Keratinocyte (primary cell): Measurements from ENCODE around the gene SEMA3D.

Experiments
- CTCF ChIP-seq, 3 experiments: IDR thresholded peaks in 1 of 3; conservative IDR thresholded peaks in 1 of 3; optimal IDR thresholded peaks in 1 of 3; 2 replicates in 2 of 3; 3 replicates in 1 of 3; pipeline versions ENCODE3 to v1.5.1; 2011; ENCODE audit warnings: low read length in 3 of 3, mild to moderate bottlenecking in 3 of 3, moderate library complexity in 2 of 3, control low read depth in 1 of 3, inconsistent platforms in 1 of 3; ENCODE audit not compliant: insufficient read depth in 2 of 3; ENCODE audit errors: extremely low read depth in 1 of 3
- EZH2 ChIP-seq: IDR thresholded peaks from one replicate; pipeline ENCODE4 v1.6.1; 2012; ENCODE audit warnings: inconsistent platforms, mild to moderate bottlenecking, low read length, moderate library complexity

- TF ChIP-seq EZH2 (no peak), CTCF (optimal IDR thresholded peaks at IDR 0.05 in 1 of 3, IDR thresholded peaks at IDR 0.05 in 1 of 3, conservative IDR thresholded peaks at IDR 0.05 in 1 of 3; ENCODE audit: extremely low read depth in 1 of 3, insufficient read depth in 2 of 3, low read length in 3 of 3) (no peak)
These were observed 33.8 kb upstream of the SEMA3D start for GRCh38 chr7:85220651-85221050.
